Body of pancreas (tissue), 4 donors: ENCODE measurements around the gene FRAS1. TPM values are rescaled to one million over a fixed set of nuclear protein-coding genes. Genes with fewer than 3 reads are reported as not detected.

Source experiments
- ATAC-seq: fragments of 150-250 bp; one replicate; pipeline ENCODE4 v1.9.1; 2016
- DNase-seq, 4 donors: peaks; one replicate each; pipeline ENCODE4 v3.0.0-alpha.2; 2019
- H3K27ac ChIP-seq, 4 donors: fragments of 200-600 bp; sonication (generic); 1 replicate in 3 of 4; 2 replicates in 1 of 4; pipeline versions ENCODE4 v1.5.1 to v1.6.1; 2016 to 2019; ENCODE audit warnings: mild to moderate bottlenecking in 1 of 4, mixed read lengths in 1 of 4, moderate library complexity in 1 of 4
- H3K27me3 ChIP-seq, 2 donors: fragments of 200-600 bp; sonication (generic); one replicate each; pipeline ENCODE4 v1.6.0; 2016; ENCODE audit warnings: mild to moderate bottlenecking in 1 of 2
- H3K36me3 ChIP-seq, 2 donors: fragments of 200-600 bp; sonication (generic); replicated peaks in 1 of 2; 2 replicates each; pipeline ENCODE4 v1.5.1; 2016; ENCODE audit warnings: low read depth in 2 of 2; ENCODE audit not compliant: insufficient read depth in 1 of 2
- H3K4me1 ChIP-seq: fragments of 200-600 bp; sonication (generic); one replicate; pipeline ENCODE4 v1.6.0; 2016
- H3K4me3 ChIP-seq, 2 donors: fragments of 200-600 bp; sonication (generic); 1 replicate in 1 of 2; 2 replicates in 1 of 2; pipeline ENCODE4 v1.5.1; 2016 to 2019
- H3K9me3 ChIP-seq, 3 donors: fragments of 200-600 bp; sonication (generic); 1 replicate in 2 of 3; 2 replicates in 1 of 3; pipeline ENCODE4 v1.5.1; 2016
- POLR2A ChIP-seq, 3 donors: fragments of 450-650 bp; IDR thresholded peaks; one replicate each; pipeline ENCODE4 v1.6.1; 2016; ENCODE audit warnings: antibody characterized with exemption in 3 of 3, mild to moderate bottlenecking in 2 of 3
- WGBS, 2 donors: methylation state at CpG; one replicate each; pipeline ENCODE4 v1.1.5; 2017; 5-methylcytosine and 5-hydroxymethylcytosine counted together
- intact Hi-C: fragments of 100-400 bp; cut with DNase I; formaldehyde crosslinking; loops from one replicate; pipeline ENCODE4 v1.15.1; 2023
- total RNA-seq, 2 donors: library from RNA; depleted of rRNA; stranded (reverse); fragments of >200 nt; gene quantifications; one replicate each; pipeline ENCODE4 v1.1.0, GENCODE V29; 2016
- TF ChIP-seq, protein P1 (sequence below), 7 experiments: fragments of 450-650 bp in 4 of 7; fragments of 200-600 bp in 3 of 7; sonication (generic) in 3 of 7; IDR thresholded peaks; one replicate each; pipeline ENCODE4 v1.5.1; 2016 to 2019; ENCODE audit warnings: antibody characterized with exemption in 7 of 7

The FRAS1 gene
- total RNA-seq, 2 donors from 2014 or later, result 22.6 to 24.4 TPM

DNA sequence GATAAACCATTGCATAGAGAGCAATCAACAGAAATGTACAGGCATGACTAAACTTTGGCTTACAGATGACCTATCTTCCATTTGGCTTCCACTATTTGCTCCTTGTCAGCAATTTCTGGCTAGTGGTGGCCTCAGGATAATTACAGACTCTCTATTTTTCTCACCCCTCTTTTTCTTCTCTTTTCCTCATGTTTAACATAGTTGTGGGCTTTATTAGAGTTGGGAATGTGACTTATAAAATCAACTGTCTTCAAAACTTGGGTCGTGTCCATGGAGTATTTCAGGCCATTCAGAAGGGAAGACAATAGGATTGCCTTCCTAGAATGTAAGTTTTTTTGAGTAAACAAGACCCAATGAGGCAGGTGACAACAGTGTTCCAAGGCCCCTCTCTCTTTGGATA, 236.2 kb downstream of the FRAS1 start:
- H3K4me1 ChIP-seq, result no peaks in the 10 kb centered on the region
- TF ChIP-seq, protein P1, sequence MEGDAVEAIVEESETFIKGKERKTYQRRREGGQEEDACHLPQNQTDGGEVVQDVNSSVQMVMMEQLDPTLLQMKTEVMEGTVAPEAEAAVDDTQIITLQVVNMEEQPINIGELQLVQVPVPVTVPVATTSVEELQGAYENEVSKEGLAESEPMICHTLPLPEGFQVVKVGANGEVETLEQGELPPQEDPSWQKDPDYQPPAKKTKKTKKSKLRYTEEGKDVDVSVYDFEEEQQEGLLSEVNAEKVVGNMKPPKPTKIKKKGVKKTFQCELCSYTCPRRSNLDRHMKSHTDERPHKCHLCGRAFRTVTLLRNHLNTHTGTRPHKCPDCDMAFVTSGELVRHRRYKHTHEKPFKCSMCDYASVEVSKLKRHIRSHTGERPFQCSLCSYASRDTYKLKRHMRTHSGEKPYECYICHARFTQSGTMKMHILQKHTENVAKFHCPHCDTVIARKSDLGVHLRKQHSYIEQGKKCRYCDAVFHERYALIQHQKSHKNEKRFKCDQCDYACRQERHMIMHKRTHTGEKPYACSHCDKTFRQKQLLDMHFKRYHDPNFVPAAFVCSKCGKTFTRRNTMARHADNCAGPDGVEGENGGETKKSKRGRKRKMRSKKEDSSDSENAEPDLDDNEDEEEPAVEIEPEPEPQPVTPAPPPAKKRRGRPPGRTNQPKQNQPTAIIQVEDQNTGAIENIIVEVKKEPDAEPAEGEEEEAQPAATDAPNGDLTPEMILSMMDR (IDR thresholded peaks at IDR 0.05), result no peak
- no peak for TF ChIP-seq POLR2A (IDR thresholded peaks at IDR 0.05)
- ATAC-seq (no peak), DNase-seq (no peak)
- no peaks in the 10 kb centered on the region for H3K36me3 ChIP-seq
- 56 to 63% methylated on average over 1 of the region's 1 CpG for WGBS, 2 donors
- intact Hi-C loops, result no loop called here
- no peak overlapping the region for H3K4me3 ChIP-seq
- no peaks in the 10 kb centered on the region for H3K27me3 ChIP-seq
- H3K9me3 ChIP-seq, result no peaks in the 10 kb centered on the region
- no peak overlapping the region for H3K27ac ChIP-seq

- H3K27me3 ChIP-seq, result no peaks in the 10 kb centered on the region
- H3K9me3 ChIP-seq, result no peaks in the 10 kb centered on the region
- no peak overlapping the region for H3K27ac ChIP-seq
- H3K4me3 ChIP-seq, result no peak overlapping the region
- H3K36me3 ChIP-seq, result no peaks in the 10 kb centered on the region
- DNase-seq (no peak), ATAC-seq (no peak)
- H3K4me1 ChIP-seq, result peaks cover 3% of the 10 kb centered on the region
- intact Hi-C loops, result no loop called here
- 41 to 42% methylated on average over 4 of the region's 4 CpGs for WGBS, 2 donors
- TF ChIP-seq POLR2A (IDR thresholded peaks at IDR 0.05), result no peak
- TF ChIP-seq, protein P1 (IDR thresholded peaks at IDR 0.05), result no peak
Observed at GRCh38 chr4:78293821-78294301, 236.7 kb downstream of the FRAS1 start.

DNA sequence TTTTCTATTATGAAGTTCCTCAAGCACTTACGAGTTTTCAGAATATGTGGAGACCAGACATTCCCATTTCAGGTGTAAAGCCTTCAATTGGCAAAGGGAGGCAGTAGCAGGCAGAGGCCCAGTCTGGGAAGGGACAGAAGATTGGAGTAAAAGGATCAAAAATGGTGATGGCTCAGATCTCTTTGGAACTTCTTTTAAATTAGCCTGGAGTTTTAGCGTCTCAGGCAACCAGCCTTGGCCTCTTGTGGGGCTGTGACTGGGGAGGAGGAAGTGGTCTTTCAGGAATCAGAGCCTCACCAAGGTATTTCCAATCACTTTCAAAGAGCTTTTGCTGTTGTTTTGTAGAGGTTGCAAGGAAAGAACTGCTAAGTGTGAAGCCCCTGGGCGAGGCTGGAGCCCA, 239.1 kb downstream of the FRAS1 start:
- ATAC-seq, result no peak
- Histone ChIP-seq H3K36me3 (no peaks in the 10 kb centered on the region), H3K4me1 (peaks cover 11% of the 10 kb centered on the region), H3K9me3 (no peaks in the 10 kb centered on the region), H3K27ac (no peak overlapping the region), H3K27me3 (no peaks in the 10 kb centered on the region), H3K4me3 (no peak overlapping the region)
- DNase-seq, result no peak
- TF ChIP-seq, protein P1 (IDR thresholded peaks at IDR 0.05), result no peak
- TF ChIP-seq POLR2A (IDR thresholded peaks at IDR 0.05), result no peak
- 90 to 92% methylated on average over 3 of the region's 3 CpGs for WGBS, 2 donors
- intact Hi-C loops, result no loop called here

- Histone ChIP-seq H3K27ac (peak overlapping the region in 1 of 4 donors; percentile 20), H3K4me3 (no peak overlapping the region), H3K36me3 (no peaks in the 10 kb centered on the region), H3K4me1 (peaks cover 11% of the 10 kb centered on the region), H3K27me3 (no peaks in the 10 kb centered on the region), H3K9me3 (no peaks in the 10 kb centered on the region)
- ATAC-seq, result no peak
- DNase-seq, result no peak
- WGBS, 2 donors, result 30 to 44% methylated on average over 3 of the region's 3 CpGs
- no peak for TF ChIP-seq POLR2A (IDR thresholded peaks at IDR 0.05)
- TF ChIP-seq, protein P1 (IDR thresholded peaks at IDR 0.05), result no peak
- intact Hi-C loops, result no loop called here
Observed at GRCh38 chr4:78297116-78297800, 240.1 kb downstream of the FRAS1 start.

GRCh38 chr4:78298618-78299017, 241.5 kb downstream of the FRAS1 start:
- Histone ChIP-seq H3K4me3 (no peak overlapping the region), H3K27ac (peak overlapping the region in 1 of 4 donors; percentile 31), H3K4me1 (peaks cover 11% of the 10 kb centered on the region), H3K36me3 (no peaks in the 10 kb centered on the region), H3K9me3 (no peaks in the 10 kb centered on the region), H3K27me3 (no peaks in the 10 kb centered on the region)
- DNase-seq, result no peak
- no peak for ATAC-seq
- intact Hi-C loops, result no loop called here
- TF ChIP-seq, protein P1 (IDR thresholded peaks at IDR 0.05), result no peak
- TF ChIP-seq POLR2A (IDR thresholded peaks at IDR 0.05), result no peak
